GM15510 (cell line): ENCODE results near the gene ATXN1.

ENCODE experiments used
- POLR2A ChIP-seq: IDR thresholded peaks from 3 replicates; pipeline ENCODE4 v1.6.1; 2011; ENCODE audit warnings: borderline replicate concordance; ENCODE audit not compliant: insufficient read length; ENCODE audit errors: extremely low read depth

ATXN1 gene

DNA sequence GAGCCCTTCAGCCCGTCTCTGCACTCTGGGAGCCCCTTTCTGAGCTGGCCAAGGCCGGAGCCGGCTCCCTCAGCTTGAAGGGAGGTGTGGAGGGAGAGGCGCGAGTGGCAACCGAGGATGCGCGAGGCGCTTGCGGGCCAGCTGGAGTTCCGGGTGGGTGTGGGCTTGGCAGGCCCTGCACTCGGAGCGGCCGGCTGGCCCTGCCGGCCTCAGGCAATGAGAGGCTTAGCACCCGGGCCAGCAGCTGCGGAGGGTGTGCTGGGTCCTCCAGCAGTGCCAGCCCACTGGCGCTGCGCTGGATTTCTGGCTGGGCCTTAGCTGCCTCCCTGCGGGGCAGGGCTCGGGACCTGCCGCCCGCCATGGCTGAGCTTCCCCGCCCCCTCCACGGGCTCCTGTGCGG lies 473.1 kb downstream of the ATXN1 start:
- TF ChIP-seq POLR2A: no peak

GRCh38 chr6:16286151-16286522 lies 475.1 kb downstream of the ATXN1 start:
- TF ChIP-seq POLR2A: no peak

- TF ChIP-seq POLR2A: no peak
Measured at GRCh38 chr6:16285467-16286150, 475.7 kb downstream of the ATXN1 start.

DNA sequence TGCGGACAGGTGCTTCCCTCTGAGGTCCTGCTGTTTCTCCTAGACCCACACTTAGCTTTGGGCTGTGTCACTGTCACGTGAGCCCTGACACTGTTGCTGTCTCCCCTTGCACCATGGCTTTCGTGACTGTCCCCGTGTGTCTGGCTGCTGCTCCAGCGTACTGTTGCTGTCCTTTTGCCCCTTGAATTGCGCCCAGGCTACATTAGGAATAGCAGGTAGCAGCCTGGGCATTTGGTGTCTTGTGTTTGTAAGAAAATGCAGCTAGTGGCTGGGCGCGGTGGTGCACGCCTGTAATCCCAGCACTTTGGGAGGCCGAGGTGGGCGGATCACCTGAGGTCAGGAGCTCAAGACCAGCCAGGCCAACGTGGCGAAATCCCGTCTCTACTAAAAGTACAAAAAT lies 476.8 kb downstream of the ATXN1 start:
- TF ChIP-seq POLR2A: no peak

- TF ChIP-seq POLR2A: no peak
Measured at GRCh38 chr6:16282370-16282769, 478.9 kb downstream of the ATXN1 start.

GRCh38 chr6:16279243-16279642 lies 482.0 kb downstream of the ATXN1 start:
- TF ChIP-seq POLR2A: no peak

DNA sequence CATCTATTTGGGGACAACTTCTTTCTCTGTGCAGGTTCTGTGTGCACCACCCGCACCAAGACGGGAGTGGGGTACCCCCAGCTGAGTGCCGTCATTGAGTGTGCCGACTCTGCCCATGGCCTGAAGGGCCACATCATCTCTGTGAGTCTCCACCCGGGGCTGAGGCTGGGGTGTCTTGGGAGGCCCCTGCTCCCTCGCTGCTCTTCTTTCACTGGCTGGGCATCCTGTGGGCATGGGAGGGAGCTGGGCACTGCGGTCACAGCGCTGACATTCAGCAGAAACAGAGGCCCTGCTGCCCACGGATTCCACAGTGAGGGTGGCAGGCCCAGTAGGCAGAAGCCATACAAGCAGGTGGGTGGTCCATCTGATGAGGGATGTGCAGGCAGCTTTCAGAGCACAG lies 482.5 kb downstream of the ATXN1 start:
- TF ChIP-seq POLR2A: no peak

DNA sequence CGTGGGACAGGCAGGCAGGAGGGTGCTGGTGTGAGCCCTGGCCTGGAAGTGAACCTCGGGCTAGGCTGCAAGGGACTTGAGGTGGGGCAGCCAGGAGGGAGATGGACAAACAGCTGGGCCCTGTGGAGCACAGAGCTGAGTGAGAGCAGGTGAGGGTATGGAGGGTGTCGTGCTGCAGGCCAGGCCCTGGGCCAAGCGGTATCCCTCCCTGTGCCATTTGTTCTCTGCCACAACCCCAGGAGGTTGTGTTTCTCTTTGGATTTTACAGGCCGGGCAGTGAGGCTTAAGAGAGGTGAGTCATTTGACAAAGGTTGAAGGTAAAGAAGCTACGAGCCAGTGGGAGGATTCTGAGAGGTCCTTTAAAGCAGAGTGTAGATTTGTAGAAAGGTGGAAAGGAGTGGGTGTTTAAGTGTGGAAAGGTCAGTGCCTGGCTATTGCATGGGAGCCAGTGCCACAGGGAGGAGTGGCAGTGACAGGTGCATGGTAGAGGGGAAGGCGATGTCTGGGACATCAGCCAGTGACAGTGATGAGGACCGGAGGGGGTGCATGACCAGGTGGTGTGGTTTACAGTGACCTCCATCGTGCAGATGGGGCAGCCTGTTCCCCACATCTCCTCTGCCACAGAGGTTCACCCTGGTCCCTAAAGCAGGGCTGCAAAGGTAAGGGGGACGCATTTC lies 483.1 kb downstream of the ATXN1 start:
- no peak for TF ChIP-seq POLR2A

DNA sequence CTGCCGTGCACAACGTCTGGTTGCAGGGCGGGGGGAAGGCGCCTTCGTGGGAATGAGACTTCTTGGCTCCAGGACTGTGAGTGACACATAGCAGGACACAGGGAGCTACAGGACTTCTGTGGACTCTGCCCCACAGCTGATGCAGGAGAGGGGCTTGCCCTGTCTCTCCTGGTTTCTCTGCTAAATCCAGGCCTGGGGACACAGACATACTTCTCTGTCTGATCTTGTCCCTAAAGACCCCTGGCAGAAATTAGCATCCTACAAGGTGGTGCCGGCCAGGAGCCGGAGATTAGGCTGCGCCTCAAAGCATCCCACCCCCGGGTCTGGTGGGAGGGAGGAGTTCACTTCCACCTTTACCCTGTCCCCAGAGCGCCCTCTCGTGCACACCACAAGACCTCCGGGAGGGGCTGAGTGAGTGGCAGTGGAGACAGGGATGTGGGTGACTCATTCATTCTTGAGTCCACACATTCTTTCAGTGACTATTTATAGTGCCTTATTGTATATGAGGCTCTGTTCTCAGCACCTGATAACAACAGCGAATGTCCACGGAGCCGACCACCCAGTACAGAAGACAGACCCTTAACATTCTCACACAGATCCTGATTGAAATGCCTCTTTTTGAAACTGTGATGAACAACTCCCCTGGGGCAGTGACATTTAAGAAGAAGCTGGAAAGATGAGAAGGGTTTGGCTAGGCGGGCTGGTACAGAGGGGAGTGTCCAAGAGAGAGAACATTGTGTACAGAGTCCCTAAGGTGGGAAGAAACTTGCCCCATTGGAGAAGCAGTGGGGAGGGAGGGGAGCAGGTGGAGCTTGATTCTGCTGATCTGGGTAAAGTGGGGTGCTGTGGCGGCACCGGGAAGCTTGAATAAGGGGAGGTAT lies 483.9 kb downstream of the ATXN1 start:
- TF ChIP-seq POLR2A: no peak

DNA sequence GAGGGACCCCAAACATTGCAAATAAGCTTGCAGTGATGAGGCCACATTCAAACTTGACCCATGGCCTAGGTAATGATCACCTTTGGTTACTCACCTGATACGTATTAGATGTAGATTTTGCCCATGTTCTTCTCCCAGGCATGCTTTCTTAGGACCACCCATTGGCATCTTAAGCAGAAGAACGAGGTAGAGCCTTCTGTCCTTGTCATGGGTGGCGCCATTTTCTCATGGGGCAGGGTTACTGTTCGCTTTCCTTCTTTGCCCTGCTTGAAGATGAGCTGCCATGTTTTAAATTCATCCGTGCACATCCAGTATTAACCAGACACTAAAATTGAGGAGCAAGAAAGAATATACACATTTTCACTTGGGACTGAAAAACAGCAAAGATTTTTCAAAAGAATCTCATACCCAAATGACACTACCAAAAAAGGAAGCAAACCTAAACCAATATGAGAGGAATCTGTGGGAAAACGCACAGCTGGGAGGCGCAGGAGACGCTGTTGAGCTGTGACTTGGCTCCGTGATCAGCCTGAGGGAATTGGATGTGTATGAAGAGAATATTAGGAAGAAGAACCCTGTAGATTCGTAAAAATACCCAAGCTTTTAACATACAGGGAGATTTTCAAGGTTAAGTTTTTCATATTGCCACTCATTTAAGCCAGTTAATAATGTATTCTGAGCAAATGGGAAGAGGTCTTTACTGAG lies 486.2 kb downstream of the ATXN1 start:
- no peak for TF ChIP-seq POLR2A

DNA sequence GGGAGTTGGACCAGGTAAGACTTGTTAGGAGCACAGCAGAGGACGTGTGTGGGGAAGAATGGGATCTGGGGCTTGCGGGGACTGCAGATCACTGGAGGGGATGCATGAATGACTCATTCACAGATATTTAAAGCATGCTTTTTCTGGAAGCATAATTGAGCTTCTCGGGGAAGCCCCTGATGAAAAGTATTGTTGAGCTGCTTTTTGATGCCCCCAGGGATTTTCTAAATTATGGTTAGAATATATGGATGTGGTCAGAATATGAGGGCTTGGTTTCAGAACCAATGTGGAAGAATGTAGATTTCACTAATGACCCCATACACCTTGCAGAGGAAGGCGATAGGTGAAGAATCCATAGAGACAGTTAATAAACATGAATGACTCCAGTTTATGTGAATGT lies 486.8 kb downstream of the ATXN1 start:
- TF ChIP-seq POLR2A: no peak

GRCh38 chr6:16273256-16273655 lies 488.0 kb downstream of the ATXN1 start:
- no peak for TF ChIP-seq POLR2A

DNA sequence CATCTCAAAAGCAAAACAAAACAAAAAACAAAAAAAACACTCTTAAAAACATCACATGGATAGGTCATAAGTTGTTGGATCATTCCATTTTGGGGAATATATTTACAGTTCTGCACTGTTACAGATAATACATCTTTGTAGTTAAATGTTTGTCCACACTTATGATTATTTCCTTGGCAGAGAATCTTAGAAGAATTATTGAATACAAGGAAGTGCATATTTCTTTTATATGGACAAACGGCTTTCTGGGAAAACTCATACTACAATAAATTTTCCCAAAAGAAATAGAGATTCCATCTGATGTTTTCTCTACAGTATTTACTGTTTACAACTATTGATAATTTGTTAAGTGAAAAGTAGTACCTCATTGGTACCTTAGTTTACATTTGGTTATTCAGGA lies 489.1 kb downstream of the ATXN1 start:
- no peak for TF ChIP-seq POLR2A

GRCh38 chr6:16271428-16271827 lies 489.8 kb downstream of the ATXN1 start:
- no peak for TF ChIP-seq POLR2A

DNA sequence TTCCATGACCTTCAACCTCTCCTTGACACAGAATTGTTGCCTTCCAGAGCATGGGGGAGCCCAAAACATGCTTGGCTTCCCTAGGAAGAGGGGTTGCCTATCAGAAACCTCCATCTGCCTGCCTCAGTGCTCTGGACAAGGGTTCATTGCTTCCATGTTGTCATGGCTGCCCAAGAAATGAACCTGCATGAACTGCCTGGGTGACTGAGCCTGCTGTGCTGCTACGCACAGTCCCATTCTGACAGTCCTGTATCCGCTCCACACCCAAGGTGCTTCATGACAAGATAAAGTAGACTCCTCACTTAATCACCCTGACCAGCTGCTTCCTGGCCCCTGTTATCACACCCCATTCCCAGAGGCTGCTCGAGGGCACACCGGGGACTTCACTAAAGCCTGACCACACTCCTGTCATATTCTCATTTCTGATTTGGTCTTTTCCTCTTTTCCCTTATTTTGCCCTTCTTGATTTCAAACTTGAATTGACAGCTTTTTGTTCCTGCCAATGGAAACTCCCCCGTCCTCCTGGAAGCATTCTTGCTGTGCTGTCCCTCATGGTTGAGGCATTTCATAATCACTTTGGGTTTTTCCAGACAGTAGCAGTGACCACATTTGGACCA lies 491.0 kb downstream of the ATXN1 start:
- no peak for TF ChIP-seq POLR2A

- TF ChIP-seq POLR2A: no peak
Measured at GRCh38 chr6:16267428-16268263, 493.6 kb downstream of the ATXN1 start.
